HG03103 (cell line): Measurements from ENCODE around the gene NXNL1.
A peak's percentile ranks its signal among the peaks of the same experiment; 100 is the strongest.
"Not testable (repeated sequence)": the region's sequence is repeated elsewhere in the genome, so short reads cannot be mapped to it uniquely, and the experiment has no call there.

Experiments used
- ATAC-seq: cut with Tn5 transposase; IDR thresholded peaks from one replicate; pipeline ENCODE4 v1.9.1; 2021; ENCODE audit warnings: low read depth; ENCODE audit not compliant: unreplicated experiment

NXNL1 gene

DNA sequence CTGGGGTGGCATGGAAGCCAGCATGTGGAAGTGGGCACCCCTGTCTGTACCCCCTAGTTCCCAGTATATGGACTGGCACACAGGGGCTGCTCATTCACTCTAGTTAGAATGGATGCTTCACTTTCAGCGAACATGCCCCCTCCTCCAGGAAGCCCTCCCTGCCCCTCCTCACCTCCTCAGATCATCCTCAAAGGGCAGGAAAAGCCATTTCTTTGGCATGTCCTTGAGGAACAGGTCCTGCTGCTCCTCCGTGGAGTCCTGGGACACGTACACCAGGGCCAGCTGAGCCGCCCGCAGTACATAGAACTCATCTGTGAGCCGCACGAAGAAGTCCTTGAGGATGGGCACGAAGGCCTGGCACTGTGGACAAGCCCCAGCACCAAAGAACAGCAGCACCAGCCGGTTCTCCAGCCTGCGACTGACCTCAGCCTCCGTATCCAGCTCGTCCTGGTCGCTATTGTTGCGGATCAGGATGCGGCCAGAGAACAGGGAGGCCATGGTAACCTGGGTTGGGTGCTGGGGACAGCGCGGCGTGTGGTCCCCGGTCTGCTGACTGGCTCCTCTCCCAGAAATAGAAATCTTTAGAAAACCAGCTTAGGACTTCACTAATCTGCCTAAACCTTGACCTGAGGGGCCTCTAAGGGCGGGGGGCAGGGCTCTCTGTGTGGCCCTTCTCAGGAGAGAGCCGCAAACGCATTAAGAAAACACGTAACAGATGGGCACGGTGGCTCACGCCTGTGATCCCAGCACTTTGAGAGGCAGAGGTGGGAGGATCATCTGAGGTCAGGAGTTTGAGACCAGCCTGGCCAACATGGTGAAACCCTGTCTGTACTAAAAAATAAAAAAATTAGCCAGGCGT lies at the start of gene NXNL1:
Gene NXNL1, minus strand, starts transcription at position 555 of the 859 bp plus-strand sequence. Its CDS starts 57 bp downstream, at position 498.
- no peak for ATAC-seq

DNA sequence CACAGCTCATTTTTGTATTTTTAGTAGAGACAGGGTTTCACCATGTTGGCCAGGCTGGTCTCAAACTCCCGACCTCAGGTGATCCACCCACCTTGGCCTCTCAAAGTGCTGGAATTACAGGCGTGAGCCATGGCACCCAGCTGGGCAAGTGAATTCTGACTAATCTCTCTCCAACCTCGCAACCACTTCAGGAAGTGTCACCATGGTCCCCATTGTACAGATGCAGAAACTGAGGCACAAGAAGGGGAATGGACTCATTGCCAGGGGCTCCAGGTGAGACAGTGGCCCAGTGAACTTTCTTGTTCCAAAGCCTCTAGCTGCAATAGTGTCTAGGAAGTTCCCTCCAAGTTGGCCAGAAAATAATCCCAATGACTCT lies 47.8 kb upstream of the NXNL1 start:
- not testable (repeated sequence) for ATAC-seq

GRCh38 chr19:17506745-17507144 lies 46.0 kb upstream of the NXNL1 start:
- no peak for ATAC-seq

DNA sequence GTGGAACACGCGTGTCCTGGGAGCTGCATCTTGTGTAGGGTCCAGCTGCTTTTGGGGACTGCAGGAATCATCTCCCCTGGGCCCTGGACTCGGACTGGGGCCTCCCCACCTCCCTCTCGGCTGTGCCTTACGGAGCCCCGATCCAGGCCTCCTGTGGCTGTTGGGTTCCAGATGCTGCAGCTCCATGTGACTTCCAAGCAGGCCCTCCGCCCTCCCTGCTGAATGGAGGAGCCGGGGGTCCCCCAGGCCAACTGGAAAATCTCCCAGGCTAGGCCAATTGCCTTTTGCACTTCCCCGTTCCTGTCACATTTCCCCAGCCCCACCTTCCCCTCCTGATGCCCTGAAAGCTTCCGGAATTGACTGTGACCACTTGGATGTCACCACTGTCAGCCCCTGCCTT lies 44.5 kb upstream of the NXNL1 start:
- no peak for ATAC-seq

- ATAC-seq: no peak
These were observed 43.7 kb upstream of the NXNL1 start for GRCh38 chr19:17504456-17504855.

DNA sequence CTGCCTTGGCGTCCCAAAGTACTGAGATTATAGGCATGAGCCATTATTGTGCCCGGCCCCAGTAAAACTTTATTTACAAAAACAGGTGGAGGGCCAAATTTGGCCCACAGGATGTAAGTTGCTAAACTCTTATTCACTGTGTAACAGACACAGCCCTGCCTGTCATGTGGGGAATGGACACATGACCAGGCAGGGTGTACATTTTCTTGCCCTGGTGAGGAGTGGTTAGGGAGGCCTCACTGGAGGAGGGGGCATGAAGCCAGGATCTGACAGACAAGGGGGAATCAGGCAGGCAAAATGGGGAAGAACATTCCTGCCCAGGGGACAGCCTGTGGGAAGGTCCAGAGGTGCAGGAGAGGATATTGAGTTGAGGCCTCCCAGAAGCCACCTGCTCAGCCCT lies 43.3 kb upstream of the NXNL1 start:
- no peak for ATAC-seq

DNA sequence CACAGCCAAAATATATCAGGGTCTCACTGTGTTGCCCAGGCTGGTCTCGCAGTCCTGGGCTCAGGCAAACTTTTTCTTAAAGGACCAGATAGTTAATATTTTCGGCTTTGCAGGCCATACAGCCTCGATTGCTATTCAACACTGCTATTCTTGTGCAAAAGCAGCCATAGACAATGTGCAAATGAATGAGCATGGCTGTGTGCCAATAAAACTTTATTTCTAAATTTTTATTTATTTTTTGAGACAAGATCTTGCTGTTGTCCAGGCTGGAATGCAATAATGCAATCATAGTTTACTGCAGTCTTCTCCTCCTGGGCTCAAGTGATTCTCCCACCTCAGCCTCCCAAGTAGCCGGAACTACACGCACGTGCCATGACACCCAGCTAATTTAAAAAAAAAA lies 42.5 kb upstream of the NXNL1 start:
- no peak for ATAC-seq

DNA sequence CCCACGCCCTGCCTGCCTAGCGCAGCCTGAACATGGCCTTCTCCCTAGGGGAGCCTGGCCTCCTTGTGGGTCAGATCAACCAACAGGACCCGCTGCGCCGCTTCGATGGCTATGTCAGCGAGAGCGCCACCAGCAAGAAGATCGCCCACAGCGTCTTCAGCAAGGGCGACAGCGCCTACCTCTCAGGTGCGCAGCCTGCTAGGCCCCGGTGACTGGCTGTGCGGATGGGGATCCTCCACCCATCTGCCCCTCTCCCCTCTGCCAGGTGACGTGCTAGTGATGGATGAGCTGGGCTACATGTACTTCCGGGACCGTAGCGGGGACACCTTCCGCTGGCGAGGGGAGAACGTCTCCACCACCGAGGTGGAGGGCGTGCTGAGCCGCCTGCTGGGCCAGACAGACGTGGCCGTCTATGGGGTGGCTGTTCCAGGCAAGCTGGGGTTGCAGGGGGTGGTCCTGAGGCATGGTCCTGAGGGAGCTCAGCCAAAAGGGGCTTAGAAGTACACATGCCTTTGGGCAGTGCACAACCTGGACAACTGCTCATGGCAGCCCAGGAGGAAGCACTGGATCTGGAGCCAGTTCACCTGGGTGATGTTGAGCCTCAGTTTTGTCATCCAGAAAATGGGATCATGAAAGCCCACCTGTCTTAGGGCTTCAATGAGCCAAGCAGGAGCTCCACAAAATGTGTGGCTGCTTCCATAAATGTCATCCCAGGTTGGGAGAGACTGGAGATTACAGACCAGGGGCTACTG lies 39.9 kb upstream of the NXNL1 start:
- ATAC-seq: no peak

DNA sequence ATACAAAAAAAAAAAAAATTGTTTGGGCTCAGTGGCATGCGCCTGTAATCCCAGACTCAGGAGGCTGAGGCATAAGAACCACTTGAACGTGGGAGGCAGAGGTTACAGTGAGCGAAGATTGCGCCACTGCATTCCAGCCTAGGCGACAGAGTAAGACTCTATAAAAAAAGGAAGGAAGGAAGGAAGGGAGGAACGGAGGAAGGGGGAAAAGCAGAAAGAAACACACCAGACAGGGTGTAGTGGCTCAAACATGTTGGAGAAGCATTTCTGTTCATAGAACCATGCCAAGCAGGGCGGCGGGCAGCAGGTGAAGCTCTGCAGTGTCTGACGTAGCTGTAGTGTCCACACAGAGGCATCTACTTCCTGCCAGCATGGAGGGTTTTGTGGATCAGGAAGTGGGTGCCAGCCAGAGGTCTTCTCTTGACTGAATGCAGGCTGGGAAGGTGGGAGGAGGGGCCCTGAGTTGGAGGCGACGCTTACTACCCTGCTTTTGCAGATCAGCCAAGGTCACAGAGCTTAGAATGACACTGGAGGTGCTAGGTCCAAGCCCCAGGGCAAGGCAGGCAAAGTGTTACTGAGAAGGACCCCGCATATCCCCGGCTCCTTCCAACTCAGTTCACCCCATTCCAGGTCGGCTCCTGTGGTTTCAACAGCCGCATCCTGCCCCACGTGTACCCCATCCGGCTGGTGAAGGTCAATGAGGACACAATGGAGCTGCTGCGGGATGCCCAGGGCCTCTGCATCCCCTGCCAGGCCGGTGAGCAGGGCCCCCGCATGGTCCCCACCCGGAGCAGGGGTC lies 39.1 kb upstream of the NXNL1 start:
- ATAC-seq: no peak

- ATAC-seq: not testable (repeated sequence)
These were observed 38.3 kb upstream of the NXNL1 start for GRCh38 chr19:17499025-17499424.

- ATAC-seq: no peak
These were observed 36.5 kb upstream of the NXNL1 start for GRCh38 chr19:17497149-17497798.

DNA sequence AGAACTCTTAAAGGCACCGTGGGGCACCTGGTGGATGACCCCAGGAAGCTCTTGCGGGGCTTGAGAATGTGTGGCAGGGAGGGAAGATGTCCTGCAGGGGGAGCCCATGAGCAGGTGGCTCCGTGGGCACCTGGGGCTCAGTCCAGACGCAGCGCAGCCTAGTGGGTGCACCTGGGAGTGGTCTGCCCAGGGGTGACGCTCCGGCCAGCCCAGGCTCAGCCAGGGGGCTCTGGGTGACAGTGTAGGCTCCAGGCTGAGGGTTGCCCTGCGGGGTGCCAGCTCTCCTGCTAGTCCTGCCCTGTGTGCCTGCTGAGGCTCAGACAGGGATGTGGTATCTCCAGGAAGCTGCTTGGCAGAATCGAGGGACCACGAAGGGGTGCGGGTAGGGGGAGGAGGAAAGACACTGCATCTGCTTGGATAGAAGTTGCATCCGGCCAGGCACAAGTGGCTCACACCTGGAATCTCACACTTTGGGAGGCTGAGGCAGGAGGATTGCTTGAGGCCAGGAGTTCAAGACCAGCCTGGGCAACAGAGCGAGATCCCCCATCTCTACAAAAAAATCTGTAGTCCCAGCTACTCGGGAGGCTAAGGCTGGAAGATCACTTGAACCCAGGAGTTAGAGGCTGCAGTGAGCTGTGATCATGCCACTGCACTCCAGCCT lies 35.7 kb upstream of the NXNL1 start:
- peak; percentile 77 for ATAC-seq

DNA sequence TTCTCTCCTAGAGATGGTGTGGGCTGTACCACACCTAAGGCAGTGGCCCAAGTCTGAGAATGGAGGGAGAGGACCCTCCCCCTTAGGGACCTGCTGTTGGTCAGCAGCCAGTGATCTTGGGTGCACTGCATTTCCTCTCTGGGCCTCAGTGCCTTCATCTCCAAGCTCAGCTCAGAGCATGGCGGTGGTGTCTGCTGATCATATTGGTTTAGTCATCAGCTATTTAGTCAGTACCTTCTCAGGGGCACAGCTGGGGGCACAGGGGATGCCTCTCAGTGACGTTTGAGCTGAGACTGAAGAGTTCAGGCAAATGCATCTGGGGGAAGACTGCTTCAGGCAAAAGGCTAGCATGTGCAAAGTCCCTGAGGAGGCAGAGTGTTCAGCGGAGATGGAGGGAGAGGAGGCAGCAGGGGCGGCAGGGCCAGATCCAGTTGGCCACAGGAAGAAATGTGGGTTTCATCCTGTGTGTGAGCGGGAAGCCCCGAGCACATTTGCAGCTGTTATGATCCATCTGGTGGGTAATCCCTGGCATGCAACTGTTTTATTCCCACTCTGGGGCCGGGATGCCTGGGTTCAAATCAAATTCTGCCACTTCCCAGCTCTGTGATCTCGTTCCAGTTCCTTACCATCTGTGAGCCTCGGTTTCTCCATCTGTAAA lies 35.0 kb upstream of the NXNL1 start:
- ATAC-seq: no peak

DNA sequence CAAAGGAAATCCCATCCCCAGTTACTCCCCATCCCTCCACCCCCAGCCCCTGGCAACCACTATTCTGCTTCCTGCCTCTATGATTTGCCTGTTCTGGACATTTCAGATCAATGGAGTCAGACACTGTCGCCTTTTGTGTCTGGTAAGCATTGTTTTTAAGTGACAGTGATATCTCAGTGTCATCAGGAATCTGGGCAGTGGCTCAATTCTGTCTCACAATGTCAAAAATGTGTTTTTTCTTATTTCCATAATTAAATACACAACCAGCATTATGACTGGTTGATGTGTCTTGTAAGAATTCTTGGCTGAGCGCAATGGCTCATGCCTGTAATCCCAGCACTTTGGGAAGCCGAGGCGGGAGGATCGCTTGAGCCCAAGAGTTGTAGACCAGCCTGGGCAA lies 30.6 kb upstream of the NXNL1 start:
- no peak for ATAC-seq

DNA sequence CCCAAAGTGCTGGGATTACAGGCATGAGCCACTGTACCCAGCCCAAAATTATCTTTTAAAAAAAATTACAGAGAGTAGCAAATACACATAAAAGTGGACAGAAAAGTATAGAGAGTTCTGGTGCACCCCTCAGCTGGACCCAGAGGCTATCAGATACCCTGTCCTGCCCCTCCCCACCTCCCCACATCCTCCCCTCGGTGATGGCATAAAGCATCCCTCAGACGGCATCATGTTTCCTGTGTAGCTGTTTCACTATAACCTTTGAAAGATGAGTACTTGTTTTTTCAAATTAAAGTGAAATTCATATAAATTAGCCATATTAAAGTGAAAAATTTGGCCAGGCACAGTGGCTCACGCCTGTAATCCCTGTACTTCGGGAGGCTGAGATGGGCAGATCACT lies 29.7 kb upstream of the NXNL1 start:
- no peak for ATAC-seq

DNA sequence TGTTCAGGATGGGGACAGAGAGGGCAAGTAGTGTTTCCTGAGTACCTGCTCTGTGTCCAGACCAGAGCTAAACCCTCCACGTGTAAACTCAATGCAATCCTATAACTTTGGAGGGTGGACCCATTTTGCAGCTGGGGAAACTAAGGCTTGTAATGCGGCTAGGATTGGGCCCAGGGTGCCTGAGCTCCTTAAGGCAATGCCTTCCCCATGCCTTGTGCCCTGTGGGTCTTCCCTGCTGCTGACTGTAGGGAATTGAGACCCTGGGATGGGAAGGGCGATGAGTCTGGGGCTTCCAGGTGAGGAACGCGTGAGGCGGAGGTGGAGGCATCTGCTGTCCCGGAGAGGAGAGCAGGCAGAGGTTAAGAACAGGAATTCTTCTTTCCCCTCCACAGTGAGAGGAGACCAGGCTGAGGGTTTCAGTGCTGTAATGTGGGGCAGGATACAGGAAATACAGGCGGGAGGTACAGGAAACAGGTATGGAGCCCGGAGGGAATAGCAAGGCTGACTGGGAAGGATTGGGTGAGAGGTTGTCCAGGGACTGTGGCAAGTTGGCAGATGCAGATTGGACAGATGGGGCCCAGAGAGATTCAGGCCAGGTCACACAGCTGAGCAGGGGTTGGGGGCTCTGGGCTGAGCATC lies 28.8 kb upstream of the NXNL1 start:
- no peak for ATAC-seq

DNA sequence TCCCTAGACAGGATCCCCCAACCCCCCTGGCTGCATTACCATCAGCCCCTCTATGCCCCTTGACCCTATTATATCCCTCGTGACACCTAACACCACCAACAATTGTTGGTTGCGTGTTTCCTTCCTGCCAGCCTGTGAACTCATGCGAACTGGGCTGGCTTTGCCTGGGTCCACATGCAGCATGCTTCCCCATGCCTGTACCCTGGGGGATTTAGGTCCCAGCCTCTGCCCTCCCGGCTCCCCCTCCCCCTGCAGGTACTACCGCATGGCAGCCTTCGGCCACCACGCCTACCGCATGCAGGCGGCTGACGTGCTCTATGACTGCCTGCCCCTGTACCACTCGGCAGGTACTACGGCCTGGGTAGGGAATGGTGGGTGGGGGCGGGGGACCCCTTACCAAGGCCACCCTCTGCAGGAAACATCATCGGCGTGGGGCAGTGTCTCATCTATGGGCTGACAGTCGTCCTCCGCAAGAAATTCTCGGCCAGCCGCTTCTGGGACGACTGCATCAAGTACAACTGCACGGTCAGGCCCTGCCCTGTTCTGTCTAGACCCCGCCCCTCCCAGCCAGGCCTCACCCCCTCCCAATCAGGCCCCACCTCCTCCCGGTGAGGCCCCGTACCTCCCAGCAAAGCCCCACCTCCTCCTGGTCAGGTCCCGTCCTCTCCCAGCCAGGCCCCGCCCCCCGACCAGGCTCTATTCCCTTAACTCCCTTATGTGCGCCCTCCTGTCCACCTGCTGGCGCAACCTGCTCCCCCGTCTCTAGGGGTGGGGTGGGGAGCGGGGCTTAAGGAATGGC lies 28.1 kb upstream of the NXNL1 start:
- no peak for ATAC-seq
